GM18517 (cell line): Measurements from ENCODE around the gene TAT.
A peak's percentile ranks its signal among the peaks of the same experiment; 100 is the strongest.
"Not testable (repeated sequence)": the region's sequence is repeated elsewhere in the genome, so short reads cannot be mapped to it uniquely, and the experiment has no call there.

ENCODE experiments used
- ATAC-seq: cut with Tn5 transposase; IDR thresholded peaks from one replicate; pipeline ENCODE4 v1.9.1; 2021; ENCODE audit warnings: mild to moderate bottlenecking, moderate library complexity; ENCODE audit not compliant: unreplicated experiment

TAT gene

DNA sequence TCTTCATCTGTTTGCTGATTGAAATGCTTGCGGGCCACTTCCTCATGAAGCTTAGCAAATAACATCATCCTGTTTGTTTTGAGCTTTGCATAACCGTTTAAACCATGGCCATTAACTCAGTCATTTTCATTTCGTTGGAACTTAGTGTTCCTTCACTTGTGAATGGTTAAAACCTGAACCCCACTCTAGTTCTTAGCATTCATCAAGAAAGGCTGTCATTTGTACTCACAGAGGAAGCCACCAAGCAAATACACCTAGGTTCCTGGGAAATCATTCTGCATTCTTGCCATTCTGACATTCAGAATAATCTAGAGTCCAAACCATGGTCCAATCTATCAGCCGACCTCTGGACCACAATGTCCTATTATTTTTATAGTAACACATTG, 8.4 kb upstream of the TAT start:
- ATAC-seq = no peak

DNA sequence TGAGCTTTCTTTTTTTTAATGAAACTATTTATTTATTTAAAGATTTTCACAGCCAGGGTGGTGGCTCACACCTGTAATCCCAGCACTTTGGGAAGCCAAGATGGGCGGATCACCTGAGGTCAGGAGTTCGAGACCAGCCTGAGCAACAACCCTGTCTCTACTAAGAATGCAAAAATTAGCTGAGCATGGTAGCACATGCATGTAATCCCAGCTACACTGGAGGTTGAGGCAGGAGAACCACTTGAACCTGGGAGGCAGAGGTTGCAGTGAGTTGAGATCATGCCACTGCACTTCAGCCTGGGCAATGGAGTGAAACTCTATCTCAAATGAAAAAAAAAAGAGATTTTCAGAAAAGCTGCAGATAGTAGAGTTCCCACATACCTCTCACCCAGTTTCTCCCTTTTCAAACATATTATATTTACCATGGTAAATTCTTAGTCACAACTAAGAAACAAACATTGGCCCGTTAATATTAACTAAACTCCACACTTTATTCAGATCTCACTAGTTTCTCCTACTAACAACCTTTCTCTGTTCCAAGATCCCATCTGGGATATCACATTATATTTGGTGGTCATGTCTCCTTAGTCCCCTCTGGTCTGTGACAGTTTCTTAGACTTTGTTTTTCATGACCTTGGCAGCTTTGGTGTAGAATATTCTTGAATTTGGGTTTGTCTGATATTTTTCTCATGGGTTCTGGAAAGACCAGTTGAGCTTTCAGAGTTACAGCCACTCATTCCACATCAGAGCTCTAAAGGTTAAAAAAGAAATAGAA, 7.8 kb upstream of the TAT start:
- no peak for ATAC-seq

DNA sequence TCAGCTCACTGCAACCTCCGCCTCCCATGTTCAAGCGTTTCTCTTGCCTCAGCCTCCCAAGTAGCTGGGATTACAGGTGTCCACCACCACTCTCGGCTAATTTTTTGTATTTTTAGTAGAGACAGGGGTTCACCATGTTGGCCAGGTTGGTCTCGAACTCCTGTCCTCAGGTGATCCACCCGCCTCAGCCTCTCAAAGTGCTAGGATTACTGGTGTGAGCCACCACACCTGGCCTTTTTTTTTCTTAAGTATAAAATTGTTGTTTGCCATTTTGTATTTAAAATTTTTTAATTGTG, 5.6 kb upstream of the TAT start:
- not testable (repeated sequence) for ATAC-seq

DNA sequence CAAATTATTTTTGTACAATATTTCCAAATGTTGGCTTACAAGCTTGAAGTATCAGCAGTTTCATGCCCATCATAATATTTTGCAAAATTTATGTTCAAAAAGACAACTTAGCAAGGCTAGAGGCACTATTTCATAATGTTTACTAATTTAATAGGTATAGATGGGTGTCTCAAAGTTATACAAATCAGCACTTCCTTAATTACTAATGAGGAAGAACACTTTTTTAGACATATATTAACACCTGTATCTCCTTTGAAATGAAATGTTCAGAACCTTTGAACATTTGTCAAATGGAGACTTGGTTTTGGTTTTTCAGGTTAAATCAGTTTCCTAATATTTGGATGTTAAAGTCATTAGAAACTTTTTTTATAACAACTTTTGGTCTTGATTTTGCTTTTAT, 2.2 kb downstream of the TAT start:
- no peak for ATAC-seq

DNA sequence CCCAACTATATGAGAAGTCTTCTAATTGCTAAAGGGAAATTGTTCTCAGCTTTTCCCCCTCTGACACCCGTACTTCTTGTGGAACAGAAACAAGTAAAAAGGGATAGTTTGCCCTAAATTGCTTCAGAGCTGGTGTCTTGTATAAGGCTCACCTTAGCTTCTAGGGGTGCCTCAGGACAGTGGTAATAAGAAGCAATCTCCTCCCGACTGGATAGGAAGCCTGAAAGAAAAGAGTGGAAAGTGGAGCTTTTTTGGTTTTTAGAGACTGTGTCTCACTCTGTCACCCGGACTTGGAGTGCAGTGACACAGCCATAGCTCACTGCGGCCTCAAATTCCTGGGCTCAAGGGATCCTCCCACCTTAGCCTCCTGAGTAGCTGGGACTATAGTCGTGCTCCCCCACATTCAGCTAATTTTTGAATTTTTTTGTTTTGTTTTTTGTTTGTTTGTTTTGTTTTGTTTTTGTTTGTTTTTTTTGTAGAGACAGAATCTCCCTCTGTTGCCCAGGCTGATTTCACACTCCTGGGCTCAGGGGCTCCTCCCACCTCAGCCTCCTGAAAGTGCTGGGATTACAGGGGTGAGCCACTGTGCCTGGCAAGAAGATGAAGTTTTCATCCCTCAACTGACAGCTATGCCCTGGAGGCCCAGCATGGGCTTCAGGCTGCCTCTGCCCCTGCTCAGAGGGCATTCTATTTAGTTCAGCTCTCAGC, 3.4 kb downstream of the TAT start:
- no peak for ATAC-seq

DNA sequence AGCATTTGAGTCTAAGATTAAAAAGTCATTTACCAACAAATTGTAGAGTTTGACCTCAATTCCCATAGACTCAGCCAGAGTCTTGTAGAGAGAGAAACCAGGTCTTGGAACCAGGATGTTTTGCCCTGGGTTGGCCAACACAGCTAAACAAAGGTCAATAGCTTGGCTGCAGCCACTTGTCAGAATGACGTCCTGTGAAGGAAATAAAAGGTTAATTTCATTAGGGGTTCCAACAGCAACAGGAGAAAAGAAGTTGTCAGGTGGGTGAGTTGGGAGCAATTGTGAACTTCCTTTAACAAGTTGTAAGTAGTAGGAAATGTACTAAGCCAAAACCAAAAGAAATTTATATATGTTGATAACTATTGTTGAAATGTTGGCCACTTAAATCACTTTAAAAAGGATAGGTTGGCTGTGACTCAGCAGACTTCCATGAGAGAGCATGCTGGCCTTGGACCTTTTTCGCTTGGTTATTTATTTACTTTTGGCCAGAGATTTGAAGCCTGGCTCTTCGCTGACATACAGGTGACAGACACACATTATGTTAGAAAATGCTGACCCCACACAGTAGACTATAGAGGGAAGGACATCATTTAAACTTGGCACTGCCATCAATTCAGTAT, 4.3 kb downstream of the TAT start:
- ATAC-seq = no peak

DNA sequence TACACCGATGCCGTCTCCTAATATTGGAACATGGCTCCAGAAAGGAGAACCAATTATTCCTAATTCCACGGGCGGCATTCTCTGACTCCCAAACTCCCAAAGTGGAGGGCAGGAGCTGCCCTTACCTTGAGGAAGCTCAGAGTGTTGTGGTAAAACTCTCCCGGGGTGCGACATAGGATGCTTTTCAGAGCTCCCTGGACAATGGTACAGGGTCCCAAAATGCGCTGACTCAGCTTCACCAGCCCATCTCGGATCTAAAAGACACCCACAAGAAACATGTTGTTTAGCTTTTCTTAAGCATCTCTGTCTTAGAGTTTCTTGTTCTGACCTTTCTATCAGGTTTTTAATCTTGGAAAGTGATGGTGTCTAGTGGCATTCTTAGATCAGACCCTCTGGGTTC, 6.7 kb downstream of the TAT start:
- no peak for ATAC-seq

DNA sequence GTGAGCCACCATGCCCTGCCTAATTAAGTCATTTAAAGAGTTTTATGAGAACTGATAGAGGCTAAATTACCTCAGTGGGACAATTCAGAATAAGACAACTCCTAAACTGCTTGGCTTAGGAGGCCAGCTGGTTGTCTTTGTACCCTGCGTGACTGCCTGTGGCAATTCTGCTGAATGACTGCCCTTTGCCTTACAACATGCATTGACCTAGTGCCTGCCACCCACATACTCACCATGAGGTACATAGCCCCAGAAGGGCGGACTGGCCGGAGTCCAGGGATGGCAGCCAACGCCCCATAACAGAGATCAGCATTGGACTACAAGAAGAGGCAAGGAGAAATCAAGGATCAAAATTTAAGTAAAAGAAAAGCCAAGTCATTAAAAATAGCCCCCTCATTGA, 7.3 kb downstream of the TAT start:
- no peak for ATAC-seq

DNA sequence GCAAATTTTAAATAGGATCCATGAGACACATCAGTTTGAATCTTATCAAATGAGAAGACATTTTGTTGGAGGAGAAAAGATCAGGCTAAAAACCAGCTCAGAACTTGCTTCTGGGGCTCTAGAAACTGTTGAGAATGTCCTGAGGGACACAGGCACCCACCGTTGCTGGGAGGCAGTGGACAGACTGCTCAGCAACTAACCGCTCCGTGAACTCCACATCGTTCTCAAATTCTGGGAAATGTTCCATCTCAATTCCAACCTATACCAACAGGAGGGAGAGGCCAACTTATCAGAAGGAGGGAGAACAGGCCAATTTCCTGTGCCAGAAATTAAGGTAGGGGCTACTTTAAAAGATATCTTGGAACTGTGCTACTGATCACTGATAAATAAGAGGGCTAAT, 8.3 kb downstream of the TAT start:
- no peak for ATAC-seq

DNA sequence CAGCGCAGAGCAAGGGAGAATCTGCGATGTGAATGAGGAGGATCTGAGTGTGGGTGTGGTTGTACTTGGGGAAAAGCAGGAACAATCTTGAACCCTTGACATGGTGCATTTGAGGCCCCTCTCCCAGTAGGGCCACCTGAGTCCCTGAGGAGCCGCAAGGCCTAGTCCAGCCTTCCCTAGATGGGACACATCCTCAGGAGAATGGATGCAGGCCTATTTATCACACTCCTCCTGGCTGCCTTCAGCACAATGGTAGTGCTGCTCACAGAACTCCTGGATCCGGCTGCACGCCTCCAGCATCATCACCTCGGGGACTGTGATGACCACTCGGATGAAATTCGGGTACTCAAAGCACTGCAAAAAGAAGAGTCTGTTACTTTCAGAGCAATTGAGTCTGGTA, 9.0 kb downstream of the TAT start:
- no peak for ATAC-seq

DNA sequence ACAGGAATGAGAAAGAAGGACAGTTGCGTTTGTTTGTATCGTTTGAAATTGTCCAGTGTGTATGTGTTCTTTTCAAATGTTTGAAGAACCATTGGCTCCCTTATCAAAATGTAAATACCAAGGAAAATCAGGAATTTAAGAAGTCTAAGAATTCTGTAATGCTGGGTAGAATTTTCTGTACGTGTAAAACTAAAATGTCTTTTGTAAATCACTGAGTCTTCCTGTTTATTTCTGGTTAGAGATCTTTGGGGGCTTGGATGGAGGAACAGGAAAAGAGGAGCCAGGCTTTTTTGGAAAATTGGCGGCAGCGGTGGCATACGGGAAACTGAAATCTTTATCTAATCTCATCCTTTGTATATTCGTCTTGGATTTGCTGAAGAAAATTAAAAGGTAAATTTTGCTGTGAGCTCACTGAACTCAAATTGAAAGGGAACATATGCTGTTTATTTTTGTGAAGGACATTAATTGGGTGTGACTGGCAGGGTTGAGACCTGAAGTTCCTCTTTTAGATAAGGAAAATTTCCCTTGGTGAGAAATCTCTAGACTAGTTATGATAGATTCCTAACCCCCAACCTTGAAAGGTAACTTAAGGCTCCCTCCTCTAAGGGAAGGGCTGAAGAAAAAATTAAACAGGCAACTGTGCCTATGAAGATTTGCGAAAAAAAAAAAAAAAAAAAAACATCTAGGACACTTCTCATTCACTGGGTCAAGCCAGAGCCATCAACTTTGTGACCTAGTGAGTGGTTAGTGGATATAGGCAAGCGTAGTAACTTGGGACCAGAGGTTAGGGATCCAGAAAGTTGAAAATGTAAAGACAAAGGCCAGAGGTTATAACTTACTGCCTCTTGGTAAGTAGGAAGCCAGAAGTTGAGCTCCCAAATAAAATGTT, 10.8 kb downstream of the TAT start:
- ATAC-seq = no peak

DNA sequence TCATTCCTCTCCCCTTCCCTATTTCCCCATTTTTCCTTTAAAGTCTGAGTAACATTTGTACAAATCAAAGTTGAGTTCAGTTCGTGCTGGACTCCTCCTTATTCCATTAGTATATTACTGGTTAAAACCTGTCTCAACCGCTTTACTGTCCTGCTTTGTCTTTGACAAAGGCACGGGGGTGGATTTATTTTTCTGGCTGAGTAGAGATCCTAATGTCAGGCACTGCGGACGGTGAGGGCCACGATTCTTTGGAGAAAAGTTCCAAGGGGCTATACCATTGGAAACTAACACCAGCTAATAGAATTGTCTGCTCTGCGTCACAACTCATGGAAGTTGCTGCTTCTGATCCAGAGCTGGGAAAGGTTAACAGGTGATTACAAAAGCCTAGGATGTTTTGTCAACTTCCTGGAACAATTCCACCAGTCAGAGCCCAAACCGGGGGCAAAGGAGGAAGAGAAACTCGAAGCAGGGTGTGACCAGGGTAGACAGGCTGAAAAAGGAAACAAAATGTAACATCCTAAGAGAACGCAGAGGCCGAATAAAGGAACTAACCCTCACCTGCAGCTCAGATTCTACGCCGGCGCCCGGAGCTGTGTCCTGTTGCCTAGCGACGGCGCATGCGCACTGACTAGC, 12.4 kb downstream of the TAT start:
- peak; percentile 89 for ATAC-seq

DNA sequence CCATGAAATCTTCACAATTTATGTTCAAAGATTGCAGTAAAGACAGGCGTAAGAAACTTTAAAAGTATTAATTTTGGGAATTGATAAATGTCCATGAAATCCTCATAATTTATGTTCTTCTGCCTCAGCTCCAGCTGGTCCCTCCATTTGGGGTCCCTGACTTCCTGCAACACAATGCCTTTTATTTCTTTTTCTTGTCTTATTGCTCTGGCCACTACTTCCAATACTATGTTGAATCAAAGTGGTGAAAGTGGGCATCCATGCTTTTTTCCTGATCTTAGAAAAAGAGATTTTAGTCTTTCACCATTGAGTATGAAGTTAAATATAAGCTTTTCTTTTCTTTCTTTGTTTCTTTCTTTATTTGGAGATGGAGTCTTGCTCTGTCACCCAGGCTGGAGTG, 14.3 kb downstream of the TAT start:
- no peak for ATAC-seq

DNA sequence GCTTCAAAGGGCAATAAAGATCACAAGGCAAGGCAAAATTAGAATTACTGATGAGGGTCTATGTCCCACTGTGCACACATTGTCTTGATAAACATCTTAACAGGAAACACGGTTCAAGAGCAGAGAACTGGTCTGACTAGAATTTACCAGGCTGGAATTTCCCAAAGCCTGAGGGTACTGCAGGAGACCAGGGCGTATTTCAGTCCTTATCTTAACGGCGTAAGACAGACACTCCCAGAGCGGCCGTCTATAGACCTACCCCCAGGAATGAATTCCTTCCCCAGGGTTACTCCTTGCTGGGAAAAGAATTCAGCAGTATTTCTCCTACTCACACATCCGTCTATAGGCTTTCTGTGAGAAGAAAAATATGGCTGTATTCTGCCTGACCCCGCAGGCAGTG, 15.0 kb downstream of the TAT start:
- ATAC-seq = not testable (repeated sequence)

DNA sequence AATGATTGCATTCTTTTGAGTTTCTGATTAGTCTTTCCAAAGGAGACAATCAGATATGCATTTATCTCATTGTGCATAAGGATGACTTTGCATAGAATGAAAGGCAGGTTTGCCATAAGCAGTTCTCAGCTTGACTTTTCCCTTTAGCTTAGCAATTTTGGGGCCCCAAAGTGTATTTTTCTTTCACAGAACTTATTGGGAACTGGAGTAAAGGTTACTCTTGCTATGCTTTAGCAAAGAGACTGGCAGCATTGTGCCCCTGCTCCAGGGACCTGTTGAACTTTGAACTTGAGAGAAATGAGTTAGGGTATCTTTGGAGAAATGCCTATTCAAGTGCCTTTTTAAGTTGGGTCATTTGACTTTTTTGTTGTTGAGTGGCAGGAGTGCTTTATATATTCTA, 17.0 kb downstream of the TAT start:
- ATAC-seq = no peak

DNA sequence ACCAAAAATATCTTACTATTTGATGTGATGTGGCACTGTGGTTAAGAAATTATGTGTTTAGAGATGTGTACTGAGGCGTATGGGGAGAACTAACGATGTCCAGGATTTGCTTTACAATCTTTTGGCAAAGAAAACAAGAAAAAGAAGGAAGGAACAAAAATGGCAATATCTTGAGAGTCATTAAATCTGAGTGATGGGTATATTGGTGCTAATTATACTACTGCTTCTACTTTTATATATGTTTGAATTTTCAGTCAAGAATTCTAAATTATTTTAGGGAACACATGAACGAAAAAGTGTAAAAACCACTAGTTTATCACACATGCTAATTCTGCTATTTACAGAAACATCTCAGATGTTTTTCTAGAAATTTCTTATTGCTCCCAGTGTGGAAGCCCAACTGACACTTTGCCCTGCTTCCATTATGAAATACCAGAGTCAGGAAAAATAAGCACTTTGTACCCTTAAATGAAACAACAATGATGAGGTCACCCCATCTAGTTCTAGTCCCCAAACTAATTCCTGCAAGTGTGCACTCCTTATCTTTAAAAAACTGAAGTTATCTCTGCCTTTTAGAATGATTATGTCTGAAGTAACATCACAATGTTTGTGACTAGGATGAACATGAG, 18.8 kb downstream of the TAT start:
- no peak for ATAC-seq

DNA sequence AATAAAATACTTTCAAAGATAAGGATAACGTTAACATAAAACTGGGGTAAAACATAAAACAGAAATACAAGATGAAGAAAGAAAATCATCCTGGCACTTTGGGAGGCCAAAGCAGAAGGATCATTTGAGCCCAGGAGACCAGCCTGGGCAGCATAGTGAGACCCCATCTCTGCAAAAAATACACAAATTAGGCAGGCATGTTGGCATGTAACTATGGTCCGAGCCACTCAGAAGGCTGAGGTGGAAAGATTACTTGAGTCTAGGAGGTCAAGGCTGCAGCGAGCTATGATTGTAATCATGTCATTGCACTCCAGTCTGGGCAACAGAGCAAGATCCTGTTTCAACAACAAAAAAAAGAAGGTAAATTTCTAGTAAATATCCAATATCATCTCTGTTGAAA, 19.6 kb downstream of the TAT start:
- no peak for ATAC-seq

DNA sequence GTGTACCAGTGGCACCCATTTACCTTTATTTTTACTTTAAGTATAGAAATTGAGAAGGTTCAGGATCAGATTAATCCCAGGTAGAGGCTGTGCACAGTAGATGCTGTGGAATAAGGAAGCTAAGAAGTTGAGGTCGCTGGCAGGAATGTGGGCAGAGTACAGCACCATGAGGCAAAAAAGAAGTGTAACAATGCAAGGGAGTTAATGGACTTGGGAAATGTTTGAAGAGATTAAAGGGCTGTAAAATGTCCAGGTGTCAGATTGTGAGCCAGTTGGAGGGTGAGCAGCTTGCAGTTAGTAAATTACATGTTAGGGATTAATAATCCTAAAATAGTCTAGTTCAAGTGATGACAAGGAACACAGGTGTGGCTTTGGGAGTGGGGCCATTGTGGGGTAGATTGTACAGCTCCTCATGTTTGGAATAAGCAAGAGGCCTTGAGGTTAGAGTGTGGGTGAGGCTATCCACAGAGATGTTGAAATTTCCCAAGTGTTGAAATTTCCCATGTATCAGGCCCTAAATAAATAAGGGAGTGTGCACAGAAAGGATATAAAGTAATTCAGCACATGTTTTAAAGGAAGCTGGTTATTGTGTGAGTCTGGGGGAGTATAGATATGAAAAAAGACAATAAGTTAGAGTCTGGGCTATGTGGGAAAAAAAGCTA, 21.5 kb downstream of the TAT start:
- ATAC-seq = no peak

DNA sequence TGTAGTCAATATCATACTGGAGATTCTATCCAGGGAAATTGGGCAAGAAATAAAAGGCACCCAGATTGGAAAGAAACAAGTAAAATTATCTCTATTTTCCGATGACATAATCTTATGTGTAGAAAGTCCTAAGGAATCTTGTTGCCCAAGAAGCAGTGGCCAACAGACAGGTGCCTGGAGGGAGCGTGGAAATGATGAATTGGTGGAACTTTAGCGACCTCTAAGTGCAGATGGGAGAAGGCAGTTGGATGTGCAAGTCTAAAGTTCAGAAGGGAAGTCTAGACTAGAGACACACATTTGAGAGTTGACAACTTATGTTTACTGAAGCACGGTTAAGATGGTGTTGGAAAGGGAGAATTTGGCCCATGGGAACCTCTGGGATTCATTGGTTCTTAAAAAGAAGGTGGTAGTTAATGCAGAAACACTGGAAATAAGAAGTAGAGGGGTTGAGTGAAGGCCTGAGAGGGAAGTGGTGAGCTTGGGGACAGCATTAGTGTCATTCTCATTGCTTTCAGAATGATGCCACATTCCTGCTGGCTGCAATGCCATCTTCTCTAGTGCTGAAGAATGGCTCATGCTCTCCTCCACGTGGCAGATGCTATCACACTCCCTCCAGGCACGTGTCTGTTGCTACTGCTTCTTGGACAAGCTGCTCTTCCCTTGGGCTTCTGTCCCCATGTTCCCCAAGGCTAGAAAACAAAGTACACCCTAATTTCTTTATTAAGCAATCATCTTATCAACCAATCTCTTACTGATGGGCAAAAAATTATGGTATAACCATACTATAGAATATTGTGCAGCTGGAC, 24.0 kb downstream of the TAT start:
- no peak for ATAC-seq
